Small intestine (tissue), 7 donors: Measurements from ENCODE around the gene RD3L. TPM values are rescaled to one million over a fixed set of nuclear protein-coding genes. Genes with fewer than 3 reads are reported as not detected.

Experiments used
- DNase-seq, 2 donors: peaks; one replicate each; pipeline versions ENCODE4 v3.0.0 to v3.0.0-alpha.2; 2013
- FAIRE-seq: peaks from 2 replicates; lab custom pipeline; 2012; peaks lifted over from hg19 to GRCh38; lab: Jason Lieb, UNC
- H3K27ac ChIP-seq, 3 donors: one replicate each; pipeline ENCODE4 v1.5.1; 2013; ENCODE audit warnings: low read length in 2 of 3, mild to moderate bottlenecking in 2 of 3, control low read depth in 1 of 3, inconsistent platforms in 1 of 3, low read depth in 1 of 3, moderate library complexity in 1 of 3
- H3K27me3 ChIP-seq, 3 donors: one replicate each; pipeline ENCODE4 v1.6.1; 2013; ENCODE audit warnings: low read length in 3 of 3, inconsistent platforms in 1 of 3; ENCODE audit not compliant: control insufficient read depth in 3 of 3, insufficient read depth in 3 of 3
- H3K36me3 ChIP-seq, 3 donors: one replicate each; pipeline ENCODE4 v1.6.1; 2013; ENCODE audit warnings: low read length in 3 of 3, inconsistent platforms in 1 of 3, low read depth in 1 of 3, mild to moderate bottlenecking in 1 of 3, moderate library complexity in 1 of 3; ENCODE audit not compliant: control insufficient read depth in 3 of 3, insufficient read depth in 2 of 3
- H3K4me1 ChIP-seq, 3 donors: one replicate each; pipeline ENCODE4 v1.6.1; 2013; ENCODE audit warnings: low read length in 2 of 3, inconsistent platforms in 1 of 3, low read depth in 1 of 3, mild to moderate bottlenecking in 1 of 3, moderate library complexity in 1 of 3; ENCODE audit not compliant: control insufficient read depth in 3 of 3, insufficient read depth in 2 of 3
- H3K4me3 ChIP-seq, 3 donors: one replicate each; pipeline ENCODE4 v1.5.1; 2013; ENCODE audit warnings: low read length in 3 of 3, control low read depth in 1 of 3, inconsistent platforms in 1 of 3, low read depth in 1 of 3, mild to moderate bottlenecking in 1 of 3, moderate library complexity in 1 of 3
- H3K9me3 ChIP-seq, 2 donors: one replicate each; pipeline ENCODE4 v1.6.1; 2013; ENCODE audit warnings: low read depth in 1 of 2, low read length in 1 of 2; ENCODE audit not compliant: control insufficient read depth in 2 of 2, insufficient read depth in 1 of 2
- WGBS, 3 donors: extraction: QIAGEN DNeasy Blood & Tissue Kit; methylation state at CpG; one replicate each; pipeline ENCODE4 v1.1.7; 2013; 5-methylcytosine and 5-hydroxymethylcytosine counted together
- polyA plus RNA-seq, 4 donors: library from polyadenylated mRNA; stranded (reverse) in 3 of 4; unstranded in 1 of 4; fragments of 200-250 nt in 3 of 4; fragments of 120-200 nt in 1 of 4; gene quantifications; one replicate each; pipeline versions ENCODE4 v1.2.1 to v1.2.3, GENCODE V29; 2013
- donor health status: healthy with polysubstance abuse.
- donor health status: control.
- donor health status: control.
- donor health status: Bipolar disorder and iron deficiency.
- donor health status: healthy.

Gene RD3L
- polyA plus RNA-seq, 4 donors, result not detected

DNA sequence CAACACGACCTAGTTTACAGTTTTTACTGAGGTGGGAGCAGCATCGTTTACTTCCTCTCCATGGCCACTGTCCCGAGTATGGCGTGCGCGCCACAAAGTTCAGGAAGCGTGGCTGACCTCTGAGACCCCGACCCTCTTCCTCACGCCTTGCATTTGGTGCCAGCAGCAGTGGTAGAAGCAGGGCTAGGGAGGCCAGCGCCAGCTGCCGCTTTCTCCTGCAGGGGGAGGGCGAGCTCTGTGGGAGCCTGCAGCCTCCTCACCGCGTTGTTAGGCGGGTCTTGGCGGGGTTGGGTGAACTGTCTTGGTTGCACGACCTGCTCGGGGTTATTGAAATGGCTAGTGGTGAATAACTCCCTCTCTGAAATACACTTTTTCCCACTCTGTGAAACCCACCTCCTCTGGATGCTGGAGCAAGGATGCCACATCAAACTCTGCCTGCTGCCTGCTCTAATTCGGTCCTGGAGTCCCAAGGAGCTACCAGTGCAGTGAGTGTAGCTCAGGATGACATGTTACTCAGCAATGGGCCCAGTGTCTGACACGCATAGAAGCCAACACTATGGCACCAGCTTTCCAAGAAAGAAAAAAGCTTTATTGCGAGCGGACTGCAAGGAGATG is 36.4 kb downstream of the RD3L start:
- H3K27ac ChIP-seq, result no peak overlapping the region
- peaks cover 0 to 7% (median 0%) of the 10 kb centered on the region in 3 donors for H3K4me1 ChIP-seq
- peaks cover 0 to 8% (median 0%) of the 10 kb centered on the region in 3 donors for H3K36me3 ChIP-seq
- H3K27me3 ChIP-seq, result no peaks in the 10 kb centered on the region
- H3K4me3 ChIP-seq, result no peak overlapping the region
- FAIRE-seq (no peak), DNase-seq (no peak)
- WGBS, 3 donors, result 47 to 76% (median 68%) methylated on average over 22 of the region's 22 CpGs
- no peaks in the 10 kb centered on the region for H3K9me3 ChIP-seq

GRCh38 chr14:103904493-103905107 is 37.7 kb downstream of the RD3L start:
- no peak overlapping the region for H3K27ac ChIP-seq
- FAIRE-seq (no peak), DNase-seq (no peak)
- WGBS, 3 donors, result 89 to 97% (median 93%) methylated on average over 2 of the region's 2 CpGs
- no peak overlapping the region for H3K4me3 ChIP-seq
- H3K9me3 ChIP-seq, result no peaks in the 10 kb centered on the region
- no peaks in the 10 kb centered on the region for H3K27me3 ChIP-seq
- no peaks in the 10 kb centered on the region for H3K4me1 ChIP-seq
- peaks cover 0 to 7% (median 0%) of the 10 kb centered on the region in 3 donors for H3K36me3 ChIP-seq

DNA sequence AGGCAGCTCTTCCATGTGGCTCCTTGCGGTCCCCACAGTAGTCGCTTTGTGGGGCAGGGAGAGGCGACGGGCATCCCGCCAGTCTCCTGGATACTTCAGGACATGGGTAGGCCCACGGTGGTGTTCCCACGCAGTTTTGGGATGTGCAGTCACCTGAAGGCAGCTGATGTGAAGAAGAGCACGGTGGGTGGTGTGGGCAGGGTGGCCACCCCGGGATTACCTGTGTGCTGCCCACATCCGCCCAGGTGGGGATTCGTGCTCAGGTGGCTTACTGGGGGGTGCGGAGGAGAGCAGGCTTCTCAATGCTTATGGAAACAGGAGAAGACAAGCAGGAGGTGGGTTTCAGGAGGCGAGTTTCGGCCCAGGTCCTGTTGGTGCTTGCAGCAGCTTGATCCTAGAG is 42.5 kb downstream of the RD3L start:
- Histone ChIP-seq H3K9me3 (no peaks in the 10 kb centered on the region), H3K36me3 (no peaks in the 10 kb centered on the region), H3K4me1 (peaks cover 2 to 28% (median 16%) of the 10 kb centered on the region in 3 donors), H3K27me3 (no peaks in the 10 kb centered on the region), H3K27ac (no peak overlapping the region), H3K4me3 (no peak overlapping the region)
- DNase-seq (no peak), FAIRE-seq (no peak)
- WGBS, 3 donors, result 88 to 92% (median 92%) methylated on average over 14 of the region's 14 CpGs

DNA sequence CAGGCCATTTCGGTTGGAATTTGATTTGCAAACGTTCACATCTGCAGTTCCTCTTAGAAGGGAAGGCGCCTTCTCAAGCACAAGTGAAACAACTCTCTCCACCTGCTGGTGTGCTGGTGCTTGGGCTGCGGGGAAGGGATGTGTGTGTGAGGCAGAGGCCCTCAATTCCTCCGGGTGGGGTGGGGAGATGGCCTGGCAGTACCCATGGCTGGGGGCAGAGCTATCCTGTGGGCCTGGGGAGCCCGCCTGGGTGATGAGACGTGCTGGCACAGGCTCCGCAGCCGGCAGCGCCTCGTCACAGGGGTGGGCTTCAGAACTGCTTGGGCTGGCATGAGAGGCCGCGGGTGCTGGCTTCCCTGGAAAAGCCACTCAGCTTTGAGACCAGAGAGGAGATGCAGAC is 43.0 kb downstream of the RD3L start:
- Histone ChIP-seq H3K36me3 (no peaks in the 10 kb centered on the region), H3K9me3 (no peaks in the 10 kb centered on the region), H3K27ac (no peak overlapping the region), H3K4me3 (no peak overlapping the region), H3K27me3 (no peaks in the 10 kb centered on the region), H3K4me1 (peaks cover 2 to 34% (median 16%) of the 10 kb centered on the region in 3 donors)
- DNase-seq, result peak in 1 of 2 donors; percentile 37
- FAIRE-seq, result no peak
- 60 to 68% (median 65%) methylated on average over 12 to 13 of the region's 13 CpGs for WGBS, 3 donors

GRCh38 chr14:103898711-103899110 is 43.6 kb downstream of the RD3L start:
- WGBS, 3 donors, result 19 to 66% (median 46%) methylated on average over 9 of the region's 9 CpGs
- no peak overlapping the region for H3K27ac ChIP-seq
- no peaks in the 10 kb centered on the region for H3K36me3 ChIP-seq
- H3K4me1 ChIP-seq, result peaks cover 2 to 40% (median 16%) of the 10 kb centered on the region in 3 donors
- no peaks in the 10 kb centered on the region for H3K27me3 ChIP-seq
- FAIRE-seq (no peak), DNase-seq (peak in 1 of 2 donors; percentile 46)
- H3K9me3 ChIP-seq, result no peaks in the 10 kb centered on the region
- no peak overlapping the region for H3K4me3 ChIP-seq

- FAIRE-seq, result no peak
- H3K27ac ChIP-seq, result no peak overlapping the region
- 86 to 95% (median 86%) methylated on average over 4 of the region's 4 CpGs for WGBS, 3 donors
Observed at GRCh38 chr14:103898204-103898603, 44.1 kb downstream of the RD3L start.

GRCh38 chr14:103897075-103897947 is 45.0 kb downstream of the RD3L start:
- no peaks in the 10 kb centered on the region for H3K27me3 ChIP-seq
- peaks cover 2 to 41% (median 16%) of the 10 kb centered on the region in 3 donors for H3K4me1 ChIP-seq
- H3K36me3 ChIP-seq, result no peaks in the 10 kb centered on the region
- peak overlapping the region; percentile 49 to 92 (median 64) for H3K27ac ChIP-seq
- 36 to 68% (median 50%) methylated on average over 27 of the region's 27 CpGs for WGBS, 3 donors
- FAIRE-seq (no peak), DNase-seq (peak; percentile 91 to 98)
- no peaks in the 10 kb centered on the region for H3K9me3 ChIP-seq
- no peak overlapping the region for H3K4me3 ChIP-seq

More at GRCh38 chr14:103898204-103898603, 44.1 kb downstream of the RD3L start:
- DNase-seq, result no peak
- no peak overlapping the region for H3K4me3 ChIP-seq
- peaks cover 2 to 41% (median 16%) of the 10 kb centered on the region in 3 donors for H3K4me1 ChIP-seq
- no peaks in the 10 kb centered on the region for H3K27me3 ChIP-seq
- H3K36me3 ChIP-seq, result no peaks in the 10 kb centered on the region
- no peaks in the 10 kb centered on the region for H3K9me3 ChIP-seq

DNA sequence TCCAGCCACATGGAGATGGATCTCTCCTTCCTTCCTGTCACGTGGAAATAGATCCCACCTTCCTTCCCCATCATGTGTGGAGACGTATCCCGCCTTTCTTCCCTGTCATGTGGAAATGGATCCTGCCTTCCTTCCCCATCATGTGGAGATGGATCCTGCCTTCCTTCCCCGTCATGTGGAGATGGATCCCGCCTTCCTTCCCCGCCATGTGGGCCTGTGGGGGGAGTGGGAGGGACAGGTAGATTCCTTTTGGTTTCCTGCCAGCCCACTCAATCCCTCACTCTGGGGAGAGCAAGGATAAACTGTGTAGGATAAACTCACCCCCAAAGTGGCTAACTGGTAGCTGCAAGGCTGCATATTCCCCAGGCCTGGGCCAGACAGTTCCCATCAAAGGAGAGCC is 45.8 kb downstream of the RD3L start:
- DNase-seq (no peak), FAIRE-seq (no peak)
- no peaks in the 10 kb centered on the region for H3K36me3 ChIP-seq
- no peaks in the 10 kb centered on the region for H3K9me3 ChIP-seq
- WGBS, 3 donors, result 55 to 61% (median 57%) methylated on average over 6 of the region's 6 CpGs
- H3K27ac ChIP-seq, result peak overlapping the region; percentile 64 to 92 (median 78)
- no peaks in the 10 kb centered on the region for H3K27me3 ChIP-seq
- peaks cover 2 to 41% (median 16%) of the 10 kb centered on the region in 3 donors for H3K4me1 ChIP-seq
- no peak overlapping the region for H3K4me3 ChIP-seq
